ENCODE measurements around the gene TM9SF3. TPM values are rescaled to one million over a fixed set of nuclear protein-coding genes. Genes with fewer than 3 reads are reported as not detected.

TM9SF3 gene
- total RNA-seq, 4 donors from 2014 or later, result 75.5 to 99.9 (median 86.8) TPM

DNA sequence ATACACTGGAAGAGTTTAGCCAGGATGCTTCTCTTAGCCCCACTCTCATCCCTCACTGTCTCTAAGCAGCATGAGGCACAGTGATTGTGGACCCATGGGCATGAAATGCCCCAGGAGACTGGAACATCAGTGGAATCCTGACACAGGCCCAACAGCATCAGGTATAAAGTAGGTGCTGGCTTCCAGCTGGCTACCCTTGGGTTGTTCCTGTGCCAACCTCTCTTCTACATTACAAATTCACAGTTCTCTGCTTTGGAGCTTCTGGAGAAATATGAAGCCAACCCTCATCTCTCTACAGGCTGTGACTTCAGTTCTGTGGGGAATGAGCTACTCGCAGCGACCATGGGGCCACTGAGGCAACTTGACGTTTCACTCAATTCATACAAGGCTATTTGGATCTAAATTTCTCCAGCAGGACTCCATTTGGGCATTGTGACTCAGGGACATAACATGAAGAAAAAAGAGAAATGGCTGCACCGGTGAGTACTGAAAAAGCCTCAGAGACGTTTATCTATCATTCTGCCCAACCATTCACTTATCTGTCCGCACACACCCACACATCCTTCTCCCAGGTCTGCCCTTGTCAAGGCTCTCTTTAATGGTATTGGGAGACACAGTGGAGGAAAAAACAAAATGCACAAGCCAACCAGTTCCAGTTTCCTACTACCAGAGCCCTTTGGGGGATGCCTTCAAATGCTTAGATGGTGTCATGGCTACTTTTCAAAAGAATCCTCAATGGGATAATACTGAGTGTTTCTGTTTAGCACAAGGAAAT is 35.4 kb upstream of the TM9SF3 start:
- ATAC-seq (ENCODE audit: low FRiP score), result no peak
- no peak for DNase-seq (ENCODE audit: low spot score)
- TF ChIP-seq, protein P1, sequence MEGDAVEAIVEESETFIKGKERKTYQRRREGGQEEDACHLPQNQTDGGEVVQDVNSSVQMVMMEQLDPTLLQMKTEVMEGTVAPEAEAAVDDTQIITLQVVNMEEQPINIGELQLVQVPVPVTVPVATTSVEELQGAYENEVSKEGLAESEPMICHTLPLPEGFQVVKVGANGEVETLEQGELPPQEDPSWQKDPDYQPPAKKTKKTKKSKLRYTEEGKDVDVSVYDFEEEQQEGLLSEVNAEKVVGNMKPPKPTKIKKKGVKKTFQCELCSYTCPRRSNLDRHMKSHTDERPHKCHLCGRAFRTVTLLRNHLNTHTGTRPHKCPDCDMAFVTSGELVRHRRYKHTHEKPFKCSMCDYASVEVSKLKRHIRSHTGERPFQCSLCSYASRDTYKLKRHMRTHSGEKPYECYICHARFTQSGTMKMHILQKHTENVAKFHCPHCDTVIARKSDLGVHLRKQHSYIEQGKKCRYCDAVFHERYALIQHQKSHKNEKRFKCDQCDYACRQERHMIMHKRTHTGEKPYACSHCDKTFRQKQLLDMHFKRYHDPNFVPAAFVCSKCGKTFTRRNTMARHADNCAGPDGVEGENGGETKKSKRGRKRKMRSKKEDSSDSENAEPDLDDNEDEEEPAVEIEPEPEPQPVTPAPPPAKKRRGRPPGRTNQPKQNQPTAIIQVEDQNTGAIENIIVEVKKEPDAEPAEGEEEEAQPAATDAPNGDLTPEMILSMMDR (IDR thresholded peaks at IDR 0.05), result no peak

DNA sequence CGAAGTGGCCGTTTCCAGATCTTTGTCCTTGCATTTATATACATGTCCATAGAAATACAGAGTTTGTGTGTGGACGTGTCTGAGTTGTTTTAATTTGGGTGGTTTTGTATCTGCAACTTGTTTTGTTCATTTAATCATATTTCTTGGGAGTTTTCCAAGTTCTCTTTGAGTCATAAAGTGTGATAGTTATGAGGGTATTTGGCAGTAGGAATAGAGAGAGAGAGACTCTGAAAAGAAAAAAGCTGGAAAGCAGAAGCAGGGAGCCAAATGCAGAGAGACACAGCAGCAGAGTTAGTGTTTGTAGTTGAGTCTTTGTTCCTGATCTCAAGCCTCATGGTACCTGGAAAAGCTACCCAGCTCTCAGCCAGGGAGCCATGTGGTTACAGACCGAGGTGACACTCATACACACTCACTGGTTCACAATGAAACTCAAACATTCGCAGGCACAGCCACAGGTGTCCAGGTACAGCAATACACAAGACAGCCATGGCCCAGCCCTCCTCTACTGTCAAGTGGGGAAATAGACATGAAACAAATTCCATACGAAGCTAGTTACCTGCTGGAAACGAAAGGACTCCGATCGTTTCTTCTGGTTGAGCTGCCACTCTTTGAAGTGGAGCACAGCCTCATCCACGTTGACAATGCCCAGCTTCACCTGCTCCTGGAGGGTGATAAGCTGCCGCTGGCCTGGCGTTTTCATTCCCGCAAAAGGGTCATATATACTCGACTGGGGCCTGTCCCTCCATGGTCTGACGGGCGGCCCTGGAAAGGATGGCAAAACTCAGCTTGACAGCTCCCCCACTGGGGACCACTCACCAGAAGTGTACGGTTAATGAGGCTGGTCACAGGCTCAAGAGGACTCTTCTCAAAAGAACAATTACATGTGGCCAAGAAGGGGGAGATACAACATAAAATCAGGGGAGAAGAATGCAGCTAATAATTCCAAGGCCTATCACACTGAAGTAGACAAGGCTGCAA is 33.3 kb upstream of the TM9SF3 start:
- ATAC-seq (ENCODE audit: low FRiP score), result peak; percentile 47
- TF ChIP-seq, protein P1 (IDR thresholded peaks at IDR 0.05), result no peak

DNA sequence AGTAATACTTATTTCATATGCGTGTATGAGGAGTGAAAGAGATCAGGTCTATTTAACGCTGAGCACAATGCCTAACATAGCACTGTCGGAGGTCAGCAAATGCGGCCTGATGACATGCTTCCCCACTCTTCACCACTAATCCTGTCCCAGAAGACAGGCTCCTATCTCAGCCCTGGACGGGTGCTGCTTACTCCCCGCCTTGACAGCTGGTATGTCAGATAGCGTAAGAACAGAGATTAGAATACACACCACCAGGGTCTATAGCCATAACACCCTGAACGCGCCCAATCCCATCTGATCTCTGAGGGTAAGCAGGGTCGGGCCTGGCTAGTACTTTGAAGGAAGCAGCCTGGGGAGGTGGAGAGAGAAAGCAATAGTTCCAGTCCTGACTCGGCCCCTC is 32.3 kb upstream of the TM9SF3 start:
- TF ChIP-seq, protein P1 (IDR thresholded peaks at IDR 0.05), result no peak
- ATAC-seq (ENCODE audit: low FRiP score), result no peak
- no peak for DNase-seq (ENCODE audit: low spot score)

More for the DNA sequence above, 33.3 kb upstream of the TM9SF3 start:
- no peak for DNase-seq (ENCODE audit: low spot score)

DNA sequence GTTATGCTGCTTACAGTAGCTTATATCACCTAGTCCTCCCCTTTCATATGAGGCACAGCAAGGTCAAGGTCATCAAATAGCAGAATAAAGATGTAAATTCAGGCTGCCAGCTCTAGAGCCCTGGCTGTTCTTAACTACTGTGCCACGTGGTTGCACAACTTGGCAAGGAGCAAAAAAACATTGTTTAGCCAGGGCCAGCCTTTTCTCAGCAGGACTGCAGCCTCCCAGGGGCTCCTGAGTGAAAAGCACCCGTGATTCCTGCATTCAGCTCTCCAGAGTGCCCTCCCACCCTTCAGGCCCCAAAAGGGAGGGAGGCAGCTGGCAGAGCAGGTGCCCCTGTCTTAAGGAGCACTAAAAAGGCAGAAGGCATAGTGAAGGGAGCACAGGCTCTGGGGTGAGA is 31.8 kb upstream of the TM9SF3 start:
- TF ChIP-seq, protein P1 (IDR thresholded peaks at IDR 0.05), result no peak
- no peak for DNase-seq (ENCODE audit: low spot score)
- ATAC-seq (ENCODE audit: low FRiP score), result peak; percentile 46

DNA sequence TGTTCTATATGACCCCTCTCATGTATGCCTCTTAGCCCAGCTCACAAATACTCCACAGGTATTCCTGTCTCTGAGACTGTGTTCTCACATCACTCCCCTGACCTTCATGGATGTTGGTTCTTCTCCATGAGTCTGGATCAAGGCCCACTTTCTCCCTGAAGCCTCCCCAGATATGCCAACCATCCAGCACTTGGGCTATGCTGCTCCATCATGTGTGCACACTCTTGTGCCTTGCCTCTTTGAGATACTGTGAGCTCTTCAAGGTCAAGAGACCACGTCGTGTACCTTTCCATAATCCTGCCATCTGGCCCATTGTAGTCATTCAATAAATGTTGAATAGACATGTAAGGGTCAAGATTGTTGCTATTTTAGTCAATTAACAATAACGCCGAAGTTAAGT is 30.1 kb upstream of the TM9SF3 start:
- TF ChIP-seq, protein P1 (IDR thresholded peaks at IDR 0.05), result no peak
- ATAC-seq (ENCODE audit: low FRiP score) (no peak), DNase-seq (ENCODE audit: low spot score) (no peak)

DNA sequence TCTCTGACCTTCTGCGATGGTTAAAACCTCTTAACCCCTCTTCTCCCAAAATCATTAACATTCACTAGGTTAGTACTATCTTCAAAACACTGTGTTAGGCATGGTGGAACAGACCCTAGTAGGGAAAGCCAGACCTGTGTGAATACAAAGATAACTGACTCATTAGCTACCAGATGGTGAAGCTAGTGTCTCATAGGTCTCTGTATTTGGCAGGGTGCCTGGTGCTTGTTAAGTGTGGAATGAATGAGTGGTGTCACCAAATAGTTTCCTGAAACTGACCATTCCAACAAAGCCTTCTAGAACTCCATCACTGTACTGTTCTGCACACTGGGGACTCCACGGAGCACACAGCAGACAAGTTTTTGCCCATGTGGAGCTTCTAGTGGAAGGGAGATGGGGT is 27.7 kb upstream of the TM9SF3 start:
- no peak for DNase-seq (ENCODE audit: low spot score)
- TF ChIP-seq, protein P1 (IDR thresholded peaks at IDR 0.05), result no peak
- ATAC-seq (ENCODE audit: low FRiP score), result no peak
